GM19467 (cell line): ENCODE measurements around the gene NFATC1.

Source experiments
- ATAC-seq: cut with Tn5 transposase; IDR thresholded peaks from one replicate; pipeline ENCODE4 v1.9.1; 2021; ENCODE audit warnings: mild to moderate bottlenecking, moderate library complexity; ENCODE audit not compliant: unreplicated experiment

NFATC1 gene

DNA sequence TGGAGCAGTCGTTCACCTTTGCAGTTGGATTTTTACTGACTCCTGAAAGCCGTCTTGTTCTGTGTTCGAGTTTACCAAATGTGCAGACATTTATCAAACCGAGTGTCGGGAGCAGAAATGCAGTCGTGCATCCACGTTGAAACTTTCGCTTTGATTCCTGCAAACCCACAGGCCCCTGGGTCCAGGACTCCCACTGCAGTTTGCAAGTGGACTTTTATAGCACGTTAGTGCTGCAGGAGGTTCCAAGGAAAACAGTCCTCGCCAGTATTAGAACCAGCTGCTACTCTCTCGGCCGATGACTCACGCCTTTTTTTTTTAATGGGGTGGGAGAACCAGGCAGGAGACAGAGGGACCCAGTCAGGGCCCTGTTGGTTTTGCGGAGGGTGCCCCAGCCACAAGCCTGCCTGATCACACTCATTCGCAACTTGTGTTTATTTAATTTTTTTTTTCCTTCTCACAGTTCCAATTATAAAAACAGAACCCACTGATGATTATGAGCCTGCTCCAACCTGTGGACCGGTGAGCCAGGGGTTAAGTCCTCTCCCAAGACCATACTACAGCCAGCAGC, 90.1 kb downstream of the NFATC1 start:
- no peak for ATAC-seq

DNA sequence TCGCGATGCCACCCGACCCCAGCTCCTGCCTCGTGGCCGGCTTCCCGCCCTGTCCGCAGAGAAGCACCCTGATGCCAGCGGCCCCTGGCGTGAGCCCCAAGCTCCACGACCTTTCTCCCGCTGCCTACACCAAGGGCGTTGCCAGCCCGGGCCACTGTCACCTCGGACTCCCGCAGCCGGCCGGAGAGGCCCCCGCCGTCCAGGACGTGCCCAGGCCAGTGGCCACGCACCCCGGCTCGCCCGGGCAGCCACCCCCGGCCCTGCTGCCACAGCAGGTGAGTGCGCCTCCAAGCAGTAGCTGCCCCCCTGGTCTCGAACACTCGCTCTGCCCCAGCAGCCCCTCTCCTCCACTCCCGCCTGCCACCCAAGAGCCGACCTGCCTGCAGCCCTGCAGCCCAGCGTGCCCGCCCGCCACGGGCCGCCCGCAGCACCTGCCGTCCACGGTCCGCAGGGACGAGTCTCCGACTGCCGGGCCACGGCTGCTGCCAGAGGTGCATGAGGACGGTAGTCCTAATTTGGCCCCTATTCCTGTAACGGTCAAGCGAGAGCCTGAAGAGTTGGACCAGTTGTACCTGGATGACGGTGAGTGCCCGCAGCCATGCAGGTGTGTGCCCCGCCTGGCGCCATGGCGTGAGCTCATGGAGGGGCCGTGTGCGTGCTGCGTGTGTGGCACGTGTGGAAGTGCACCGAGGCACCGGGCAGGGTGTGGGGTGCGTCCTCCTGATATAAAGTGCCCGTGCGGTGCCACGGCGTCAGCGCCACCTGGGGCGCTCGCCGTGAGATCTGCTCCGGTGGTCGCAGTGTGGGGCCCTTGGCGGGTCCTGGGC, 90.8 kb downstream of the NFATC1 start:
- no peak for ATAC-seq

DNA sequence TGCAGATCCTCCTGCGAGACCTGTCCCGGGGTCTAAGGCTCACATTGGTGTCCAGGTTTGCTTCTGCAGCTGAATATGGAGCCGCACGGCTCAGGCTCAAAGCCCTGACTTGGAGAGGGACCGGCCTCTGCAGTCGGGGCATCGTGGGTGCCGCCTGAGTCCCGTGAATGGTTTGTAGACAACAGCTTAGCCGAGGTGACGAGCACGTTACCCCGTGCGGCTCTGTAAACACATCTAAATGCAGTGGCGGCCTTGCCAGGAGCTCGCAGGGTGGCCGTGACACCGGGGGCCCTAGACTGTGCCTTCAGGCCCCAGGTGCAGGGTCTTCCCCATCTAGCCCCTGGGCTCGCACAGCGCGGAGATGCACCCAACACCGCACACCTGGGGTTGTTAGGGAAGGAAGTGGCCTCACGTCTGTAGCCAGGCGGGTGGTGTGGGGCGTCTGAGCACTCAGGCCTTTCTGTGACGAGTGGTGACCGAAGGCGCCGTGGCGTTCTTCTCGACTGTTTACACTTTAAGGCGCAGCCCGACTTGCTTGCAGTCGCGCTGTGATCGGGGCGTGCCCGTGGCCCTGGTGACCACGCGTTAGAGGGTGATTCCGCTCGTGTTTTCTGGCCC, 91.6 kb downstream of the NFATC1 start:
- ATAC-seq, result no peak

GRCh38 chr18:79487801-79488201, 92.1 kb downstream of the NFATC1 start:
- ATAC-seq, result no peak

DNA sequence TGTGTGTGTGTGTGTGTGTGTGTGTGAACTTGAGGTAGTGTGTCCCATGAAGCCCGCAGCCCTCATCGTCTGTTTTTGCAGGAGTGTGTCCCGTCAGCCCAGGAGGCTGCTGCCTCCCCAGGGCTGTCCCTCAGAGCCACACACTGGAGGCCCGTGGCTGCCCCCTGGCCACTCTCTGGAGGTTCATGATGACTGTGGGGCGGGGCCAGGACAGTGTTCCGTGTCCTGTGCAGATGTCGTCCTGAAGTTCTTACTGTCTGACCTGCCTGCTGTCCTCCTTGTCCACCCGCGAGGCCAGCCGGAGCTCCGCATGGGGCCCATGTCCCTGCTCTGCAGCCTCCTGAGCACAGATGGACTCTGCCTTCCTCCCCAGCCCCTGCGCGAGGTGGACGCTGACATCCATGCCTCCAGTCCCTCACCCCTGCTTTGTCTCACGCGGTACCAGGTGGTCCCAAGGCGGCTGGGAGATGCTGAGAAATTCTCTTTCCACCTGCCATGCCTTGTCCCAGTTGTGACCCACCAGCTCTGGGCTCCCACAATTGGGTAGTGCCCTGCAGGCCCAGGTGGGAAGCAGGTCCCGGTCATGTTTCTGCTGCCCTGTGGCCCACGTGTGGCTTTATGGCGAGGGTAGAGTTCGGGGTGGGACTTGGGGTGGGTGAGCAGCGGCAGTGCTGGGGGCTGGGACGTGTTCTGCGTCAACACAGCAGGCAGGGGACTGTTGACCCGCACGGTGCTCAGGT, 92.8 kb downstream of the NFATC1 start:
- ATAC-seq, result no peak

GRCh38 chr18:79489051-79489898, 93.5 kb downstream of the NFATC1 start:
- ATAC-seq, result no peak

- no peak for ATAC-seq
Measured at GRCh38 chr18:79489899-79490625, 94.3 kb downstream of the NFATC1 start.

DNA sequence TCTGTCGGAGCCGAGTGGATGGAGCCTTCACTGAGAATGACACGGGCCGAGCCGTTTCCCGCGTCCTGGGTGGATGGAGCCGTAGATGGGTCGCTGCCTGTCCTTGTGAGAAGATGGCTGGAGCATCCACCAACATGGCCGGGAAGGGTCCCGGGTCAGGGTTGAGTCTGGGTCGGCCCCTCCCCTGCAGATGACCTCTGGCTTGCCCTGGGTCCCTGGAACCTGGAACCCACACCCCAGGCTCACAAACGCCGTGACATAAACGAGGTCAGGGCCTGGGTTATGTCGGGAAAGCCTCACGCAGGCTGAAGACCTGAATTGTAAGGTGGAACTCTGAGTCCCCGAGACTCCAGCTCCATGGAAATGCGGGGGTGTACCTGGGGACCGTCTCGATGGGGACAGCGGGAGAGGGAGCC, 94.9 kb downstream of the NFATC1 start:
- ATAC-seq, result no peak

- no peak for ATAC-seq
Measured at GRCh38 chr18:79491081-79491551, 95.4 kb downstream of the NFATC1 start.

DNA sequence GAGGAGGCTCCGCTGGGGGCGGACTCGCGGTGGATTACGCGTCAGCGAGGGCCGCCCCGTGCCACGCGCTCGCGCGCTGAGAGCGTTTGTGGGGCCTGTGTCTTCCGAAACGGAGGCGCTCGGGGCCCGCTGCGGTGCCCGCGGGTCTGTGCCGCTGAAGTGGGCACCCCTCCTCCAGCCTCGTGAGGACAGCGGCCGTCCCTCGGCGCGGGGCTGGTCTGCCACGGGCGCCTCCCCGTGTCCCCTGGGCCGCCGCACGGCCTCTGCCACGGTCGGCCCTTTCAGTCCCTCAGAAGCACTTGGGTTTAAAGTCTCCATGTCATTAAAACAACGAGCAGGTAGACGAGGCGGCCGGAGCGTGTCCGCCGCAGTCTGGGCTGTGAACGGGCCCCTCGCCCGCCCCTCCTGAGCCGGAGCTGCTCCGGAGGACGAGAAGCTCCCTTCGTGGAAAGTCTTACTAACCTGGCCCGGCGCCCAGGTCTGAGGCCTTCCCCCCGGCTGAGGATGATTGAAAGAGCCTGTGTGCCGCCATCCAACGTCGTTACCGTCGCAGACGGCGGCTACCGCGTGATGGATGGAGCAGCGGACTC, 97.6 kb downstream of the NFATC1 start:
- ATAC-seq, result no peak

GRCh38 chr18:79493801-79494211, 98.1 kb downstream of the NFATC1 start:
- ATAC-seq, result no peak

GRCh38 chr18:79494936-79495335, 99.2 kb downstream of the NFATC1 start:
- no peak for ATAC-seq

DNA sequence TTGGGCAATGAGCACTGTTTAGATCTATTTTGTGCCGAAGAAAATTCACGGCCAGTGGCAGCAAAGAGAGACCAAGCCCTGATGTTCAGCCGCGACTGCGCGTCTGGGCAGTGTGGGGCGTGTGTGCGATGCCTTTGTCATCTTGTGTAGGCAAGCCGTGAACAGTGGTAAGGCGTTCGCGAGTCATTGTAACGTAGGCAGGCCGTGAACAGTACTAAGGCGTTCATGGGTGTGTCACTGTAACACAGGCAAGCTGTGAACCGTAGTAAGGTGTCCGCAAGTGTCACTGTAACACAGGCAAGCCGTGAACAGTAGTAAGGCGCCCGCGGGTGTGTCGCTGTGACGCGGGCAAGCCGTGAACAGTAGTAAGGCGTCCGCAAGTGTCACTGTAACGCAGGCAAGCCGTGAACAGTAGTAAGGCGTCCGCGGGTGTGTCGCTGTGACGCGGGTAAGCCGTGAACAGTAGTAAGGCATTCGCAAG, 99.9 kb downstream of the NFATC1 start:
- ATAC-seq, result no peak

DNA sequence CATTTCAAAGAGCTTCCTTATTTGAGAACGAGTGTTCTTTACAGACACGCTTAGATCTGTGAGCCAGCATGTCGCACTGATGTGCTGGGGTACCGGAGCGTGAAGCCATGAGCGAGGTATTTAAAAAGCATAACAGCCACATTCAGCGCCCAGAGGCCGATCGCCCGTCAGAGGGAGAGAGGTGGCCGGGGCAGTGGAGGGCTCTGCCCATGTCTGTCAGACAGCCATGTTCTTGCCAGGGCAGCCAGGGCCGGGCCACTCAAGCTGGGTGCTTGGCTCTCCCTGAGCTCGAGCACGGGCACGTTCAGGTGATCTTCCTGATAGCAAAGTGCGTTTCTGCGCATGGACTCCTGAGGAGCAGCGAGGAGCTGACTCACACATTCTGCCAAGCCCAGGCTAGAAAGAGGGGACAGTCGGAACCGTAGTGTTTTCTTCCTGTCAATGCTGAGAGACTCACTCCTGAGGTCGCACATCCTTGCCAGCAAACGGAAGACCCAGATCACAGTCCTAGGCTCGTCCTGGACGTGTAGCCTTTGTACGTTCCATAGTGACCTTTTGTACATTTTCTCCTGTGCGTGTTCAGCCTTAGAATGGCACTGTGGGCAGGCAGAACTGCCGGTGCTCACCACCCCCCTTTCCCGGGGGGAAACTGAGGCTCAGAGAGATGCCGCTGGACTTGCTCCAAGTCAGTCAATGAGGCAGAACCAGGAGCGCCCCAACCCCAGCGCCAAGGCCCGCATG, 100.7 kb downstream of the NFATC1 start:
- no peak for ATAC-seq

DNA sequence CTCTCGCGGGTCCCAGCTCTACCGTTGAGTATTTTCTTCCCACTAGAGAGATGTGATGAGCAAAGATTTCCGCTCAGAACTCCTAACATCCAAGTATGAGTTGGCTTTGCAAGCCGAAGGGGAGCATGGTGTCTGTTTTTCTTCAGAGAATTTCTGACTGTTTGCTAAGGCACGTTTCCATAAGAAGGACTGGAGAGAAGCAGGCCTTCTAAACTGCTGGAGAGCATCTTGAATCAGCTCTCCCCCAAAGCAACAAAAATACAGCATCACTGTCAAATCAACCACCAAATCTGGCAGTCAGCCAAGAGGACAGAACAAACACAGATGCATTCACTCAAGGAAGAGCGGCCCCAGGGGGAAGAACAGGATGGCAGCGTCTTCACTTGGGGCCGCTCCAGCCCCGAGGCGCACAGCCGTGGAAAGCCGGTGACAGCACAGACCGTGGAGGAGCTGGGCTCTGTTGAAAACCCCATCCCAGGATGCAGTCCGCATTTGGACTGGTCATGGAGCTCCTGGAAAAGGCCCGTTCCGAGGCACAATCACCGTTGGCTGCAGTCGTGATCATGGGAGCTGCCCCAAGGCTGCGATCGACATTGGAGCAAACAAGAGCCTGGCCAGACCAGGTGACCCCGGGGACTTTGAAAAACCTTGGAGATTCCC, 101.4 kb downstream of the NFATC1 start:
- ATAC-seq, result no peak

GRCh38 chr18:79497638-79498081, 101.9 kb downstream of the NFATC1 start:
- ATAC-seq, result peak; percentile 64

GRCh38 chr18:79498662-79499061, 102.9 kb downstream of the NFATC1 start:
- ATAC-seq, result no peak

- ATAC-seq, result no peak
Measured at GRCh38 chr18:79501006-79501405, 105.3 kb downstream of the NFATC1 start.
